ENCODE measurements around the gene P2RX4.
"Not testable (repeated sequence)": the region's sequence is repeated elsewhere in the genome, so short reads cannot be mapped to it uniquely, and the experiment has no call there.

- TF ChIP-seq CTCF, POLR2AphosphoS5, POLR2A (IDR thresholded peaks at IDR 0.05): not testable (repeated sequence)
Observed at GRCh38 chr12:121164839-121165238, 45.1 kb upstream of the P2RX4 start.
